K562 (cell line): ENCODE data around the gene FBXO27. TPM values are rescaled to one million over a fixed set of nuclear protein-coding genes. Genes with fewer than 3 reads are reported as not detected.
A peak's percentile ranks its signal among the peaks of the same experiment; 100 is the strongest.

Source experiments
- BCLAF1 ChIP-seq, 2 experiments: fragments of 450-650 bp in 1 of 2; IDR thresholded peaks; 2 replicates each; pipeline ENCODE4 v1.6.1; 2011 to 2017; ENCODE audit warnings: low read depth in 2 of 2, antibody characterized with exemption in 1 of 2, borderline replicate concordance in 1 of 2, low read length in 1 of 2, mild to moderate bottlenecking in 1 of 2, mixed read lengths in 1 of 2; ENCODE audit not compliant: control insufficient read depth in 1 of 2
- BCOR ChIP-seq: fragments of 450-650 bp; IDR thresholded peaks from 2 replicates; pipeline ENCODE4 v1.6.1; 2016
- CCNT2 ChIP-seq: IDR thresholded peaks from 2 replicates; pipeline ENCODE4 v1.6.1; 2011; ENCODE audit warnings: borderline replicate concordance, low read depth, mild to moderate bottlenecking, moderate library complexity, mixed read lengths, low read length; ENCODE audit not compliant: insufficient read length; ENCODE audit errors: extremely low read depth
- CXXC5 ChIP-seq: fragments of 250-450 bp; sonication (Bioruptor Pico); IDR thresholded peaks from 2 replicates; pipeline ENCODE4 v1.8.0; 2022; ENCODE audit warnings: inconsistent platforms, mild to moderate bottlenecking, moderate library complexity
- FIP1L1 ChIP-seq: fragments of 200-400 bp; formaldehyde crosslinking; IDR thresholded peaks from 2 replicates; pipeline ENCODE4 v1.6.1; 2018; ENCODE audit warnings: mild to moderate bottlenecking, low read depth, low read length; ENCODE audit not compliant: poor library complexity, severe bottlenecking
- GMEB1 ChIP-seq: fragments of 250-450 bp; sonication (Bioruptor Pico); IDR thresholded peaks from 2 replicates; pipeline ENCODE4 v1.4.0; 2020; ENCODE audit warnings: mild to moderate bottlenecking
- HES1 ChIP-seq: fragments of 450-650 bp; IDR thresholded peaks from 2 replicates; pipeline ENCODE4 v1.6.1; 2016; ENCODE audit warnings: low read depth, mild to moderate bottlenecking, moderate library complexity
- MBD1 ChIP-seq: fragments of 250-450 bp; sonication (Bioruptor Pico); IDR thresholded peaks from 2 replicates; pipeline ENCODE4 v1.8.0; 2022; ENCODE audit warnings: inconsistent platforms
- POLR3A ChIP-seq: IDR thresholded peaks from 2 replicates; pipeline ENCODE4 v1.6.1; 2011; ENCODE audit warnings: borderline replicate concordance, mild to moderate bottlenecking, moderate library complexity; ENCODE audit not compliant: insufficient read length, insufficient read depth; ENCODE audit errors: extremely low read depth
- SMARCC2 ChIP-seq: fragments of 450-650 bp; IDR thresholded peaks from 2 replicates; pipeline ENCODE4 v1.6.1; 2017; ENCODE audit warnings: antibody characterized with exemption, moderate library complexity, mild to moderate bottlenecking, low read depth
- SMC3 ChIP-seq: conservative IDR thresholded peaks from 2 replicates; pipeline ENCODE4 v1.6.1; 2011; ENCODE audit warnings: low read depth, low read length, improper control_type of control experiment; ENCODE audit not compliant: insufficient read depth
- SNAPC5 ChIP-seq: fragments of 250-450 bp; sonication (Bioruptor Pico); IDR thresholded peaks from 2 replicates; pipeline ENCODE4 v1.8.0; 2021; ENCODE audit warnings: moderate library complexity, mild to moderate bottlenecking, inconsistent platforms
- SREBF1 ChIP-seq: fragments of 150-350 bp; IDR thresholded peaks from 2 replicates; pipeline ENCODE4 v1.6.1; 2014; ENCODE audit warnings: antibody characterized with exemption, low read depth, low read length, borderline replicate concordance
- TAF15 ChIP-seq: fragments of 200-400 bp; formaldehyde crosslinking; IDR thresholded peaks from 2 replicates; pipeline ENCODE4 v1.6.1; 2017; ENCODE audit warnings: mild to moderate bottlenecking, low read depth, low read length, moderate library complexity
- ZNF224 ChIP-seq: sonication (generic); formaldehyde crosslinking; IDR thresholded peaks from 2 replicates; pipeline ENCODE4 v1.8.0; 2022; ENCODE audit warnings: mild to moderate bottlenecking, missing genetic modification reagents
- ZNF239 ChIP-seq: fragments of 250-450 bp; sonication (Bioruptor Pico); IDR thresholded peaks from 2 replicates; pipeline ENCODE4 v1.4.0; 2020; ENCODE audit warnings: mild to moderate bottlenecking
- ZNF3 ChIP-seq: fragments of 250-450 bp; sonication (Bioruptor Pico); IDR thresholded peaks from 2 replicates; pipeline ENCODE4 v1.5.0; 2021; ENCODE audit warnings: mild to moderate bottlenecking, moderate library complexity
- ZNF507 ChIP-seq: conservative IDR thresholded peaks from 2 replicates; pipeline ENCODE4 v1.6.1; 2017; ENCODE audit warnings: missing genetic modification characterization, missing compliant biosample characterization
- ZNF583 ChIP-seq: fragments of 250-450 bp; sonication (Bioruptor Pico); IDR thresholded peaks from 2 replicates; pipeline ENCODE4 v1.4.0; 2020
- polyA plus RNA-seq, 8 experiments: library from polyadenylated mRNA; depleted of rRNA in 4 of 8; stranded (reverse) in 5 of 8; unstranded in 3 of 8; fragments of >200 nt; fragmentation: Nextera tagmentation in 2 of 8; fragmentation: Illumina TruSeq in 1 of 8; extraction: Ambion mirVana in 2 of 8; extraction: Trizol in 1 of 8; gene quantifications; 2 replicates each; pipeline versions ENCODE4 v1.2.1 to v1.2.3, GENCODE V29; 2011 to 2014; ENCODE audit warnings: inconsistent platforms in 1 of 8, missing spikeins in 1 of 8
- total RNA-seq, 7 experiments: library from RNA; depleted of rRNA in 6 of 7; stranded (reverse); fragments of >200 nt in 6 of 7; fragmentation: Illumina TruSeq in 2 of 7; extraction: Trizol in 2 of 7; gene quantifications; 2 replicates each; pipeline versions ENCODE4 v1.2.1 to v1.2.3, GENCODE V29; 2011 to 2021; ENCODE audit warnings: low replicate concordance in 1 of 7

The FBXO27 gene
- total and polyA plus RNA-seq, 9 of the 15 experiments (the other 6 are each of a cell fraction or from before 2014, with no cell fraction given): 1.8 to 11.0 (median 6.3) TPM

GRCh38 chr19:38975214-38975860 lies 57.0 kb downstream of the FBXO27 start, which contains the start of gene FBXO17 (continued):
- TF ChIP-seq ZNF224 (CRISPR knock-in tag) (no peak), MBD1 (no peak), GMEB1 (CRISPR knock-in tag) (no peak), CXXC5 (CRISPR knock-in tag) (peak; percentile 68; the same call in 1 of the 2 replicates), SREBF1 (no peak), SMARCC2 (no peak), ZNF507 (tag) (no peak), SMC3 (no peak), POLR3A (no peak), ZNF239 (CRISPR knock-in tag) (no peak), SNAPC5 (CRISPR knock-in tag) (no peak), TAF15 (no peak), BCLAF1 (IDR thresholded peaks at IDR 0.05; ENCODE audit: borderline replicate concordance in 1 of 2, control insufficient read depth in 1 of 2, low read depth in 2 of 2, low read length in 1 of 2) (no peak), ZNF583 (no peak), ZNF3 (CRISPR knock-in tag) (no peak), FIP1L1 (peak; percentile 62), BCOR (peak; percentile 34; the same call in 1 of the 2 replicates), HES1 (no peak), CCNT2 (peak; percentile 31)
